OCI-LY7 (cell line): ENCODE measurements around the gene SHTN1.

ENCODE experiments used
- EZH2phosphoT487 ChIP-seq: fragments of 200-600 bp; sonication (generic); IDR thresholded peaks from 2 replicates; pipeline ENCODE4 v1.6.1; 2018; ENCODE audit warnings: low read depth, borderline replicate concordance, mild to moderate bottlenecking, mixed run types, antibody characterized with exemption, low read length, moderate library complexity, mixed read lengths
- TF ChIP-seq, protein P1 (sequence below): fragments of 200-600 bp; sonication (generic); conservative IDR thresholded peaks from 2 replicates; pipeline ENCODE4 v1.5.1; 2014; ENCODE audit warnings: mild to moderate bottlenecking, antibody characterized with exemption, low read length, moderate library complexity, mixed read lengths

DNA sequence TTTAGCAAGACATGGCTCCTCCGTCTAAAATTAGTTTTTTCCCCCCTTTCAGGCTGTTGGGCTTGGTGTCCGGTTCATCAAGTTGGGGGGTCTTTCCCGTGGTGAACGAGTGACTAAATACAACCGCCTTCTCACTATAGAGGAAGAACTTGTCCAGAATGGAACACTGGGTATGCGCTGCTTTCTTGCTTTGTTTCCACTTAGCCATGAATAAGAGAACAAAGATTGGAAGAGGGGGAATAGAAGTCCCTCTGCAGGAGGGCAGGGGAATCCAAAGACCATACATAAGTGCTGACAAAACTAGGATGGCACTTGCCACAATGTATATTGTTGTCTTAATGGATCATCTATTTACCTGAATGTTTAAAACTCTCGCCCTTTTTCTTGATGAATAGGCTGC is 125.2 kb downstream of the SHTN1 start:
- TF ChIP-seq, protein P1, sequence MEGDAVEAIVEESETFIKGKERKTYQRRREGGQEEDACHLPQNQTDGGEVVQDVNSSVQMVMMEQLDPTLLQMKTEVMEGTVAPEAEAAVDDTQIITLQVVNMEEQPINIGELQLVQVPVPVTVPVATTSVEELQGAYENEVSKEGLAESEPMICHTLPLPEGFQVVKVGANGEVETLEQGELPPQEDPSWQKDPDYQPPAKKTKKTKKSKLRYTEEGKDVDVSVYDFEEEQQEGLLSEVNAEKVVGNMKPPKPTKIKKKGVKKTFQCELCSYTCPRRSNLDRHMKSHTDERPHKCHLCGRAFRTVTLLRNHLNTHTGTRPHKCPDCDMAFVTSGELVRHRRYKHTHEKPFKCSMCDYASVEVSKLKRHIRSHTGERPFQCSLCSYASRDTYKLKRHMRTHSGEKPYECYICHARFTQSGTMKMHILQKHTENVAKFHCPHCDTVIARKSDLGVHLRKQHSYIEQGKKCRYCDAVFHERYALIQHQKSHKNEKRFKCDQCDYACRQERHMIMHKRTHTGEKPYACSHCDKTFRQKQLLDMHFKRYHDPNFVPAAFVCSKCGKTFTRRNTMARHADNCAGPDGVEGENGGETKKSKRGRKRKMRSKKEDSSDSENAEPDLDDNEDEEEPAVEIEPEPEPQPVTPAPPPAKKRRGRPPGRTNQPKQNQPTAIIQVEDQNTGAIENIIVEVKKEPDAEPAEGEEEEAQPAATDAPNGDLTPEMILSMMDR: no peak
- TF ChIP-seq EZH2phosphoT487: no peak
